ENCODE measurements around the gene CBS. TPM values are rescaled to one million over a fixed set of nuclear protein-coding genes. Genes with fewer than 3 reads are reported as not detected.

The CBS gene
- total RNA-seq, 1 experiment from 2014 or later = 126 TPM

- TF ChIP-seq EZH2 (IDR thresholded peaks at IDR 0.05; ENCODE audit: borderline replicate concordance, low read depth, low read length, poor library complexity, severe bottlenecking) = no peak
- TF ChIP-seq, protein P1, sequence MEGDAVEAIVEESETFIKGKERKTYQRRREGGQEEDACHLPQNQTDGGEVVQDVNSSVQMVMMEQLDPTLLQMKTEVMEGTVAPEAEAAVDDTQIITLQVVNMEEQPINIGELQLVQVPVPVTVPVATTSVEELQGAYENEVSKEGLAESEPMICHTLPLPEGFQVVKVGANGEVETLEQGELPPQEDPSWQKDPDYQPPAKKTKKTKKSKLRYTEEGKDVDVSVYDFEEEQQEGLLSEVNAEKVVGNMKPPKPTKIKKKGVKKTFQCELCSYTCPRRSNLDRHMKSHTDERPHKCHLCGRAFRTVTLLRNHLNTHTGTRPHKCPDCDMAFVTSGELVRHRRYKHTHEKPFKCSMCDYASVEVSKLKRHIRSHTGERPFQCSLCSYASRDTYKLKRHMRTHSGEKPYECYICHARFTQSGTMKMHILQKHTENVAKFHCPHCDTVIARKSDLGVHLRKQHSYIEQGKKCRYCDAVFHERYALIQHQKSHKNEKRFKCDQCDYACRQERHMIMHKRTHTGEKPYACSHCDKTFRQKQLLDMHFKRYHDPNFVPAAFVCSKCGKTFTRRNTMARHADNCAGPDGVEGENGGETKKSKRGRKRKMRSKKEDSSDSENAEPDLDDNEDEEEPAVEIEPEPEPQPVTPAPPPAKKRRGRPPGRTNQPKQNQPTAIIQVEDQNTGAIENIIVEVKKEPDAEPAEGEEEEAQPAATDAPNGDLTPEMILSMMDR (conservative IDR thresholded peaks at IDR 0.05; ENCODE audit: low read depth, low read length) = no peak
- H3K4me1 ChIP-seq (ENCODE audit: insufficient read depth, low read length, poor library complexity, severe bottlenecking) = no peaks in the 10 kb centered on the region
- no peaks in the 10 kb centered on the region for H3K9me3 ChIP-seq (ENCODE audit: low read depth, low read length, poor library complexity, severe bottlenecking)
- CTCF ChIA-PET = no interaction called here
- no peak overlapping the region for H3K27ac ChIP-seq (ENCODE audit: low read depth, low read length, poor library complexity, severe bottlenecking)
- no peak for DNase-seq (ENCODE audit: low spot score)
- H3K36me3 ChIP-seq (ENCODE audit: insufficient read depth, low read length, poor library complexity, severe bottlenecking) = peaks cover 12% of the 10 kb centered on the region
- intact Hi-C loops (cut with micrococcal nuclease; ENCODE audit: unreplicated experiment) = loop anchor here (2.0 kb wide), 1 partner anchor 19 kb away; no protein-coding TSS in a partner anchor
- H3K27me3 ChIP-seq (replicated peaks; ENCODE audit: insufficient read depth, low read depth, low read length, poor library complexity) = no peaks in the 10 kb centered on the region
- BruUV-seq (replicated peaks) = no TSS peak
- no peak overlapping the region for H3K4me3 ChIP-seq (ENCODE audit: low read depth, low read length, poor library complexity, severe bottlenecking)
- POLR2A ChIA-PET (ENCODE audit: low non-redundant PET) = no interaction called here
These were observed 41.5 kb downstream of the CBS start for GRCh38 chr21:43034101-43034500.

- ChIA-PET CTCF (no interaction called here), POLR2A (ENCODE audit: low non-redundant PET) (no interaction called here)
- intact Hi-C loops (cut with micrococcal nuclease; ENCODE audit: unreplicated experiment) = no loop called here
- no peak for TF ChIP-seq EZH2 (IDR thresholded peaks at IDR 0.05; ENCODE audit: borderline replicate concordance, low read depth, low read length, poor library complexity, severe bottlenecking)
- TF ChIP-seq, protein P1 (conservative IDR thresholded peaks at IDR 0.05; ENCODE audit: low read depth, low read length) = no peak
- Histone ChIP-seq H3K4me3 (ENCODE audit: low read depth, low read length, poor library complexity, severe bottlenecking) (no peak overlapping the region), H3K4me1 (ENCODE audit: insufficient read depth, low read length, poor library complexity, severe bottlenecking) (peaks cover 2% of the 10 kb centered on the region), H3K9me3 (ENCODE audit: low read depth, low read length, poor library complexity, severe bottlenecking) (no peaks in the 10 kb centered on the region), H3K27me3 (replicated peaks; ENCODE audit: insufficient read depth, low read depth, low read length, poor library complexity) (no peaks in the 10 kb centered on the region), H3K36me3 (ENCODE audit: insufficient read depth, low read length, poor library complexity, severe bottlenecking) (peaks cover 18% of the 10 kb centered on the region), H3K27ac (ENCODE audit: low read depth, low read length, poor library complexity, severe bottlenecking) (no peak overlapping the region)
- BruUV-seq (replicated peaks) = no TSS peak
- no peak for DNase-seq (ENCODE audit: low spot score)
These were observed 44.5 kb downstream of the CBS start for GRCh38 chr21:43031121-43031619.

GRCh38 chr21:43029785-43030184, 45.9 kb downstream of the CBS start:
- Histone ChIP-seq H3K36me3 (ENCODE audit: insufficient read depth, low read length, poor library complexity, severe bottlenecking) (peaks cover 18% of the 10 kb centered on the region), H3K27ac (ENCODE audit: low read depth, low read length, poor library complexity, severe bottlenecking) (no peak overlapping the region), H3K27me3 (replicated peaks; ENCODE audit: insufficient read depth, low read depth, low read length, poor library complexity) (no peaks in the 10 kb centered on the region), H3K4me3 (ENCODE audit: low read depth, low read length, poor library complexity, severe bottlenecking) (no peak overlapping the region), H3K4me1 (ENCODE audit: insufficient read depth, low read length, poor library complexity, severe bottlenecking) (peaks cover 13% of the 10 kb centered on the region), H3K9me3 (ENCODE audit: low read depth, low read length, poor library complexity, severe bottlenecking) (no peaks in the 10 kb centered on the region)
- no TSS peak for BruUV-seq (replicated peaks)
- intact Hi-C loops (cut with micrococcal nuclease; ENCODE audit: unreplicated experiment) = no loop called here
- ChIA-PET POLR2A (ENCODE audit: low non-redundant PET) (no interaction called here), CTCF (no interaction called here)
- DNase-seq (ENCODE audit: low spot score) = no peak
- TF ChIP-seq EZH2 (IDR thresholded peaks at IDR 0.05; ENCODE audit: borderline replicate concordance, low read depth, low read length, poor library complexity, severe bottlenecking) = no peak
- TF ChIP-seq, protein P1 (conservative IDR thresholded peaks at IDR 0.05; ENCODE audit: low read depth, low read length) = no peak

Measured in A673 (cell line).